NCI-H1092 (cell line): Measurements from ENCODE around the gene ZNF382.
"Not testable (repeated sequence)": the region's sequence is repeated elsewhere in the genome, so short reads cannot be mapped to it uniquely, and the experiment has no call there.

Experiments
- DNase-seq: peaks from one replicate; lab custom pipeline; 2025; lab: John Stamatoyannopoulos, UW

The ZNF382 gene

DNA sequence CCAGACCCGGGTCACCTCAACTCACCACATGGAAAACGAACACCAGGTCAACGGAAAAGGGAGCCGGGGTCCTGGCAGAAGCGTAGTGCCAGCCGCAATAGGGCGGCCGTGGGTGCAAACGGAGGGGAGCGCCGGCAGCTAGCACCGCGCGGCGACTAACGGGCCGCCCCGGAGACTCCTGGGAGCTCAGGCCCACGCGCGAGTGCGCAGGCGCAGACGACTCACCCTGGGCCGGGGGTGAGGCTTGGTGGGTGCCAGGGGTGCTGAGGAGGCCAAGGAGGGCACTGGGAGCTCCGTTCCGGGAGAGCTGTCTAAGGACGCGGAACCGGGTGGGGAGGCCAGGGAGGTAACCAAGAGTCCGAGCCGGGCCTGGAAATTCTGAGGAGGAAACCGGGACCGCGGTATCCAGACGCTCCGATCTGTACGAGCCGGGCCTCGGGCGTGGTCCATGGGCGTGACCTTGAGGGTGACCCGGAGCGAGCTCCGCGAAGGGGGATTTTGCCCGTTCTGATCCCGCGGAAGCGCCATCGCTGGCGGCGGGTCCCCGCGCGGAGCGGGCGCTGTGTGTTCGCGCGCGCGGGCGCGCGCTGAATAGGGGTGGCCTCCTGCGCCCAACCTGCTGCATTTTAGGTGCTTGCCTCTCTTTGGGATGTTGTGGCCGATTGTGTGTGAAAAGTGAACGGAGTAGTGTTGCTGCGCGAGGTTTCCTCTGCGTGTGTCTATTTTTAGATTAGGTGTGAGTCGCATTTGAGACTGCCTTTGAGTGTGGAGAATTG is at the start of gene ZNF382:
ZNF382 (plus strand) TSS at position 213 of the 776 bp plus-strand sequence. CDS start 4,602 bp downstream, outside the sequence.
- peak; percentile 50 for DNase-seq

- no peak for DNase-seq
Observed at GRCh38 chr19:36564391-36564790, 40.7 kb upstream of the ZNF382 start.

GRCh38 chr19:36572593-36573019 is 32.5 kb upstream of the ZNF382 start:
- no peak for DNase-seq

GRCh38 chr19:36573020-36573894 is 31.9 kb upstream of the ZNF382 start, which contains the start of gene ZNF529:
Gene ZNF529, minus strand, starts transcription at chr19:36573292. Its CDS starts 946 bp downstream, at chr19:36572346.
- peak; percentile 69 for DNase-seq

DNA sequence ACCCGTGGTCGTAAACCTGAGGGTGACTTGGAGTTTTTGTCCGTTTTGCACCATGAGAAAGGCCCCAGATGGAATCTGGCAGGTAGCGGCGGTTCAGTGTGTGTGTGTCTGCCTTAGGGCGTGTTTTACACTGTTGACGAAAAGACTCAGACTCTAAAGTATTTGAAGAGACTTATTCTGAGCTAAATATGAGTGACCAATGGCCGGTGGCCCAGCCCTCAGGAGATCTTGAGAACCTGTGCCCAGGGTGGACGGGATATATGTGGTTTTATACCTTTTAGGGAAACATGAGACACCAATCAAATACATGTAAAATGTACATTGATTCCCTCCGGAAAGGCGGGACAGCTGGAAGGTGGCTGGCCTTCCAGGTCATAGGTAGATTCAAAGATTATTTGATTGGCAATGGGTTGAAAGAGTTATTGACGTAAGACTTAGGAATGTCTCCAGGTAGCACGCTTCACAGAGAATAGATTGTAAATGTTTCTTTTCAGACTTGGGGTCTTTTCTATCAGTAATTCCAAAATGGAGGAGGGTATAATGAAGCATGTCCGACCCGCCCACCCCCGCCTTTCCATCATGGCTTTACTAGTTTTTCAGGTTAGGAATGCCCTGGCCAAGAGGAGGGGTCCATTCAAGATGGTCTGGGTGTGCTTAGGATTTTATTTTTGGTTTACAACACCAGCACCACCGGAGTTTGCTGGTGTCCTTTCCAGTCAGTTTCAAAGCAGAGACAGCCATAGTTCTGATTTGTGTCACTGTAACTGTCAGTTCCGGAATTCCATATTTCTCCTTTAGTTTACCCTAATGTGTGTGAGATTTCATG is 31.0 kb upstream of the ZNF382 start:
- DNase-seq: no peak

- DNase-seq: no peak
Observed at GRCh38 chr19:36574741-36575140, 30.4 kb upstream of the ZNF382 start.

DNA sequence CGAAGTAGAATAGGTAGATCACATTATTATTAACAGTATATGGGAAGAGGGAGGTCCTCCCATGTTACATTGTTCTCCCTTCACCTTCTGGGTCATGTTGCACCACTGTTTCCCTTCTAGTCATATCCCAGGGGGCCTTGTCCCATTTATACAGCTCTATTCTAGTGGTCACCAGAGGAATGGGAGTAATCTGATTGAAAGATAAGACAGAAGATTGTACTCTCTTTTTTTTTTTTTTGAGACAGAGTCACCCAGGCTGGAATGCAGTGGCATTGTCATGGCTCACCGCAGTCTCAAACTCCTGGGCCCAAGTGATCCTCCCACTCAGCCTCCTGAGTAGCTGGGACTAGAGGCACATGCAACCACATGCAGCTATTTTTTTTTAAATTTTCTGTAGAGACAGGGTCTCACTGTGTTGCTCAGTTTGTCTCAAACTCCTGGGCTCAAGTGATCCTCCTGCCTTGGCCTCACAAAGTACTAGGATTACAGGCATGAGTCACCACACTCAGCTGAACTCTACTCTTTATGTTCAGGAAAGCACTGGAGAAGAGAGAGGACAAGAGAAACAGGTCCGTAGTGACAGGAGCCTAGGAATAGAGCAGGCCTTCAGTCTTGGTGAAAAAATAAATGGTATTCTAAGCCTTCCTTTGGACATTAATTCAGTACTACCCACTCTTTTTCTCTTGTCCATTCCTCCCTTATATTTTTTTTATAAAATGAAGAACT is 27.7 kb upstream of the ZNF382 start:
- DNase-seq: no peak

DNA sequence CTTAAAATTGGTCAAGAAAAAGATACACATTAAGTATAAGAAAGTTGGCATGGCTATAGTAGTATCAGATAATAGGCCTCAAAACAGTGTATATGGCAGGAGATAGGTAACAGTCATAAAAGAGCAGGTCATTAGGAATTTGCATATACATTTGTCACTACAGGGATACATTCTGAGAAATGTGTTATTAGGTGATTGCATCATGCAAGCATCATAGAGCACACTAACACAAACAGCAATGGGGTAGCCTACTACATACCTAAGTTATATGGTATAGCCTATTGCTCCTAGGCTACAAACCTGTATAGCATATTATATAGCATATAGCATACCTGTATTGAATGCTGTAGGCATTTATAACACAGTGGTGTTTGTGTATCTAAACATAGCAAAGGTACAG is 25.9 kb upstream of the ZNF382 start:
- no peak for DNase-seq

DNA sequence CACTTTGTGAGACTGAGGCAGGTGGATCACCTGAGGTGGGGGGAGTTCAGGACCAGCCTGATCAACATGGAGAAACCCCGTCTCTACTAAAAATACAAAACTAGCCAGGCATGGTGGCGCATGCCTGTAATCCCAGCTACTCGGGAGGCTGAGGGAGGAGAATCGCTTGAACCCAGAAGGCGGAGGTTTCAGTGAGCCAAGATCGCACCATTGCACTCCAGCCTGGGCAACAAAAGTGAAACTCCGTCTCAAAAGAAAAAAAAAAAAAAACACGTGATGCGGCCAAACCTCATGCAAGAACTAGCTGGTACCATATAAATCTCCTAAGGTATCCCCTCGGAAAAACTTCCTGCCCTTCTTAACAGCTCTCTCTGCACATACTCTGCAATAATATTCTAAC is 2.4 kb upstream of the ZNF382 start:
- DNase-seq: not testable (repeated sequence)

DNA sequence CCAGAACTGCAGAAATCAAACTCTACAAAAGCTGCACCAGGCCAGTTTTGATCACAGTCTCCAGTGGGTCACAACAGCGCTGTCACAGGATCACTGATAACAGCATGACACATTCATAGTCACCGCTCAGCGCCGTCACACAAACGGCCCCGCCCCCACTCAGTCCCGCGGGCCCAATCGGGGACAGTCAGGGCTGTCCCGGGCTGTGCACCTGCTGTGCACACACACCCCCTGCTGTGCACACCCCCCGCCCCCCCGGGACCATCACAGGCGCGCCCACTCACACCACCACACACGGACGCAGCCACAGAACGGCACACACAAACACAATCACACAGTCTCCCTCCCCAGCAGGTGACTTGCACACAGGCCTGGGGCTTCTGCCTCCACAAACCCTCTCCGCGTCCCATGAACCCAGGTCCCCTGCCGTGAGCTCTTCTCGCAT is 435 bp upstream of the ZNF382 start:
- DNase-seq: no peak

GRCh38 chr19:36605877-36606478 is 865 bp downstream of the ZNF382 start:
- DNase-seq: no peak

DNA sequence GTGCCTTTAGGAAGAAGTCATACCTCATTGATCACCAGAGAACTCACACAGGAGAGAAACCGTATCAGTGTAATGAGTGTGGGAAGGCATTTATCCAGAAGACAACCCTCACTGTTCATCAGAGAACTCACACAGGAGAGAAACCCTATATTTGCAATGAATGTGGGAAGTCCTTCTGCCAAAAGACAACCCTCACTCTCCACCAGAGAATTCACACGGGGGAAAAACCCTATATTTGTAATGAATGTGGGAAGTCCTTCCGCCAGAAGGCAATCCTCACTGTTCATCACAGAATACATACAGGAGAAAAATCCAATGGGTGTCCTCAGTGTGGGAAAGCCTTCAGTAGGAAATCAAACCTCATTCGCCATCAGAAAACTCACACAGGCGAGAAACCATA is 21.9 kb downstream of the ZNF382 start:
- DNase-seq: no peak

DNA sequence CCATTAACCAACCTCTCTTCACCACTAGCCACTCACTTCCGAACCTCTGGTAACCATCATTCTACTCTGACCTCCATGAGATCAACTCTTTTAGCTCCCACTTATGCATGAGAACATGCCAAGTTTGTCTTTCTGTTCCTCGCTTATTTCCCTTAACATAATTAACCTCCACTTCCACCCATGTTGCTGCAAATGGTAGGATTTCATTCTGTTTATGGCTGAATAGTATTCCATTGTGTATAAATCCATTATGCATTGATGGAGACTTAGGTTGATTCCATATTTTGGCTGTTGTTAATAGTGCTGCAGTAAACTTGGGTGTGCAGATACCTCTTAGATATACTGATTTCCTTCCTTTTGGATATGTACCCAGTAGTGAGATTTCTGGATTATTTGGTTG is 30.2 kb downstream of the ZNF382 start:
- no peak for DNase-seq

DNA sequence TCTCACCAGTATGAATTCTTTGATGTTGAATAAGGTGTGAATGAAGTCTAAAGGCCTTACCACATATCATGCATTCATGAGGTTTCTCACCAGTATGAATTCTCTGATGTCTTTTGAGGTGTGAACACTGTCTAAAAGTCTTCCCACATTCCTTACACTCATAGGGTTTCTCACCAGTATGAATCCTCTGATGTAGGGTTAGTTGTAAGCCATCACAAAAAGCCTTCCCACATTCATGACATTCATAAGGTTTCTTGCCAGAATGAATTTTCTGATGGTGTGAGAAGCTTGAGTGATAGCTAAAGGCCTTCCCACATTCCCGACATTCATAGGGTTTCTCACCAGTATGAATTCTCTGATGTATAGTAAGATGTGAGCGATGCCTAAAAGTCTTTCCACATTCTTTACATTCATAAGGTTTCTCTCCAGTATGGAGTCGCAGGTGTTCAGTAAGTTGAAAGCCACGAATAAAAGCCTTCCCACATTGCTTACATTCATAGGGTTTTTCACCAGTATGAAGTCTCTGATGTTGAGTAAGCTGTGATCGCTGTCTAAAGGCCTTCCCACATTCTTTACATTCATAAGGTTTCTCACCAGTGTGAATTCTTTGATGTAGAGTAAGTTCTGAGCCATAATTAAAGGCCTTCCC is 33.9 kb downstream of the ZNF382 start:
- DNase-seq: no peak

GRCh38 chr19:36646746-36647145 is 41.6 kb downstream of the ZNF382 start:
- no peak for DNase-seq

GRCh38 chr19:36652958-36653357 is 47.8 kb downstream of the ZNF382 start:
- no peak for DNase-seq

GRCh38 chr19:36665832-36666231 is 60.7 kb downstream of the ZNF382 start:
- no peak for DNase-seq

DNA sequence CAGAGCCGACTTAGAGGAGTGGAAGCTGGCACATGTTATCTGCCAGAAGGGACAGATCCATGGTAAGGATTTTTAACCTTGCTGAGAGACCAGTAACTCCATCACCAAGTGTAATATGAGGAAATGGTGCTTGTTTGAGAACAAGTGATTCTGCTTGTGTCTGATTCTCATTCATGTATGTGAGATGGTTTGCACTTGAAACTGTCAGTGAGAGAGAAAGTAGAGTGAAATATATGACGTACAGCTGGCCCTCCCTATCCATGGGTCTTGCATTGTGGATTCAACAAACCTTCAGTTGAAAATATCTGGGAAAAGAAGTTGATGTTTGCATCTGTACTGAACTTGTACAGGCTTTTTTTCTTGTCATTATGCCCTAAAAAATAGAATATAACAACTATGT is 63.5 kb downstream of the ZNF382 start:
- DNase-seq: no peak

DNA sequence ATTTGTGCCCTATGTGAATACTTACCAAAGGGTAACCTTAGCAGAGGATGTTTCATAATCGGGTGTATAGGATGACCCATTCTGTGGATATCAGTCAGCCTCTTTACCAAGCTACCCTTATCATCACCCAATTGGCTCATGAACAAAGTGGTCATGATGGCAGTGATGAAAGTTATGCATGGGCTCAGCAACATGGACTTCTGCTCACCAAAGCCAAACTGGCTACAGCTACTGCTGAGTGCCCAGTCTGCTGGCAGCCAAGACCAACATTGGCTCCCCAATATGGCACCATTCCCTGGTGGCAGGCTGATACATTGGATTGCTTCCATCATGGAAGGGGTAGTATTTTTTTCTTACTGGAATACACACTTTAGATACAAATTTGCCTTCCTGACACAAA is 67.3 kb downstream of the ZNF382 start:
- DNase-seq: no peak

DNA sequence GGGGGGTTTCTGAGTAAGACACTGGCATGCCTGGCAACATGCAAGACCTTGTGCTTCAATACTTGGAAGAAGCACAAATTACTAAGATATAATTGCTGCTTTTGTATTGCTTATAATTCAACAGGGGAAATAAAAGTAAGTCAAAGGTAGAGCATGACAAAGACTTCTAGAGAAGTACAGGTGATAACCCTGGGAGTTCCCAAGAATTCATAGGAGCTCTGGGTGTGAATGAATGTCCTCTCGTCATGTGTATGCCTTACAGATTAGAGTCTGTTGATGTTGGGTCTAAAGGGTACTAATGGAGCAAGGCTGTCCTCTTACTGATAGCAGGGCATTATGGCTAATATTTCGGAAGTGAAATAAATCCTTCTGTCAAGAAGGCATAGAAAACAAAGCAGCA is 69.1 kb downstream of the ZNF382 start:
- no peak for DNase-seq
